CD14-positive monocyte (primary cell): Measurements from ENCODE around the gene NRBP1. TPM values are rescaled to one million over a fixed set of nuclear protein-coding genes. Genes with fewer than 3 reads are reported as not detected.

Source experiments
- DNase-seq, 3 donors: peaks; one replicate each; pipeline ENCODE4 v3.0.0-alpha.2; 2011 to 2022
- H2AFZ ChIP-seq: 2 replicates; pipeline ENCODE4 v1.6.0; 2012; ENCODE audit warnings: mild to moderate bottlenecking, low read depth, low read length, inconsistent platforms; ENCODE audit not compliant: insufficient read depth, poor library complexity, severe bottlenecking
- H3K27ac ChIP-seq, 2 donors: 1 replicate in 1 of 2; 2 replicates in 1 of 2; pipeline ENCODE4 v1.5.1; 2012 to 2013; ENCODE audit warnings: low read length in 2 of 2, control low read depth in 1 of 2, inconsistent platforms in 1 of 2, low read depth in 1 of 2, mild to moderate bottlenecking in 1 of 2
- H3K27me3 ChIP-seq, 2 donors: one replicate each; pipeline versions ENCODE4 v1.6.0 to v1.6.1; 2011 to 2013; ENCODE audit warnings: low read length in 2 of 2; ENCODE audit not compliant: control insufficient read depth in 2 of 2, insufficient read depth in 2 of 2
- H3K36me3 ChIP-seq, 2 donors: replicated peaks in 1 of 2; 1 replicate in 1 of 2; 2 replicates in 1 of 2; pipeline versions ENCODE4 v1.5.1 to v1.6.1; 2012 to 2013; ENCODE audit warnings: low read length in 2 of 2, control low read depth in 1 of 2, inconsistent platforms in 1 of 2, mild to moderate bottlenecking in 1 of 2; ENCODE audit not compliant: insufficient read depth in 2 of 2, control insufficient read depth in 1 of 2
- H3K4me1 ChIP-seq, 2 donors: 1 replicate in 1 of 2; 2 replicates in 1 of 2; pipeline versions ENCODE4 v1.5.1 to v1.6.1; 2012 to 2013; ENCODE audit warnings: low read length in 2 of 2, control low read depth in 1 of 2, inconsistent platforms in 1 of 2, mild to moderate bottlenecking in 1 of 2, moderate library complexity in 1 of 2; ENCODE audit not compliant: insufficient read depth in 2 of 2, control insufficient read depth in 1 of 2
- H3K4me2 ChIP-seq: replicated peaks from 2 replicates; pipeline ENCODE3; 2012; ENCODE audit warnings: low read length, moderate library complexity, mild to moderate bottlenecking; ENCODE audit not compliant: poor library complexity, severe bottlenecking; ENCODE audit errors: extremely low read depth
- H3K4me3 ChIP-seq, 3 experiments: fragments of 200-600 bp in 1 of 3; sonication (generic) in 1 of 3; replicated peaks in 1 of 3; 1 replicate in 2 of 3; 2 replicates in 1 of 3; pipeline ENCODE4 v1.5.1; 2011 to 2013; ENCODE audit warnings: low read length in 3 of 3, mild to moderate bottlenecking in 3 of 3, control low read depth in 2 of 3, low read depth in 2 of 3, inconsistent platforms in 1 of 3, moderate library complexity in 1 of 3
- H3K79me2 ChIP-seq: 2 replicates; pipeline ENCODE4 v1.6.0; 2012; ENCODE audit warnings: mild to moderate bottlenecking, control low read depth, inconsistent platforms, low read length, moderate library complexity; ENCODE audit not compliant: insufficient read depth
- H3K9ac ChIP-seq: 2 replicates; pipeline ENCODE4 v1.6.0; 2017; ENCODE audit warnings: low read length, mild to moderate bottlenecking; ENCODE audit not compliant: insufficient read depth, poor library complexity, severe bottlenecking
- H3K9me3 ChIP-seq, 2 donors: replicated peaks in 1 of 2; 1 replicate in 1 of 2; 2 replicates in 1 of 2; pipeline versions ENCODE4 v1.5.1 to v1.6.1; 2012 to 2013; ENCODE audit warnings: low read length in 2 of 2, control low read depth in 1 of 2; ENCODE audit not compliant: control insufficient read depth in 1 of 2, insufficient read depth in 1 of 2
- H4K20me1 ChIP-seq: 2 replicates; pipeline ENCODE4 v1.6.0; 2012; ENCODE audit warnings: mild to moderate bottlenecking, low read length, control low read depth, moderate library complexity; ENCODE audit not compliant: insufficient read depth
- H3K27ac Mint-ChIP-seq, 7 donors: one replicate each; pipeline ENCODE4 v1.8.0; 2020; ENCODE audit warnings: mild to moderate bottlenecking in 7 of 7, mixed read lengths in 7 of 7, moderate library complexity in 6 of 7, inconsistent platforms in 2 of 7
- H3K27me3 Mint-ChIP-seq, 3 donors: one replicate each; pipeline ENCODE4 v1.8.0; 2021 to 2022; ENCODE audit warnings: low read depth in 3 of 3, mild to moderate bottlenecking in 3 of 3, mixed read lengths in 3 of 3, moderate library complexity in 3 of 3, inconsistent platforms in 1 of 3
- H3K36me3 Mint-ChIP-seq, 2 donors: one replicate each; pipeline ENCODE4 v1.8.0; 2020; ENCODE audit warnings: mixed read lengths in 2 of 2, inconsistent platforms in 1 of 2, mild to moderate bottlenecking in 1 of 2
- H3K4me1 Mint-ChIP-seq: one replicate; pipeline ENCODE4 v1.8.0; 2020; ENCODE audit warnings: mild to moderate bottlenecking, mixed read lengths
- H3K4me3 Mint-ChIP-seq, 2 donors: one replicate each; pipeline ENCODE4 v1.8.0; 2020; ENCODE audit warnings: mild to moderate bottlenecking in 2 of 2, mixed read lengths in 2 of 2, moderate library complexity in 1 of 2
- H3K9me3 Mint-ChIP-seq, 7 donors: one replicate each; pipeline ENCODE4 v1.8.0; 2020 to 2022; ENCODE audit warnings: mixed read lengths in 7 of 7, mild to moderate bottlenecking in 6 of 7, moderate library complexity in 6 of 7, inconsistent platforms in 2 of 7
- WGBS: methylation state at CpG from one replicate; pipeline ENCODE4 v1.1.5; 2013; ENCODE audit warnings: missing lambda C conversion rate; ENCODE audit not compliant: insufficient coverage; 5-methylcytosine and 5-hydroxymethylcytosine counted together
- intact Hi-C, 2 donors: fragments of 100-400 bp; cut with micrococcal nuclease; formaldehyde crosslinking; loops; one replicate each; pipeline versions ENCODE4 v1.15.0 to v1.15.1; 2023
- polyA plus RNA-seq, 3 donors: library from polyadenylated mRNA; depleted of rRNA in 1 of 3; unstranded in 2 of 3; stranded (reverse) in 1 of 3; fragments of 300-500 nt in 2 of 3; fragments of >200 nt in 1 of 3; fragmentation: Illumina TruSeq in 2 of 3; gene quantifications; 1 replicate in 2 of 3; 2 replicates in 1 of 3; pipeline ENCODE4 v1.2.3, GENCODE V29; 2012 to 2021
- TF ChIP-seq, protein P1 (sequence below): fragments of 200-600 bp; IDR thresholded peaks from one replicate; pipeline ENCODE4 v1.8.0; 2022; ENCODE audit warnings: antibody characterized with exemption, mild to moderate bottlenecking

NRBP1 gene
- polyA plus RNA-seq, 3 donors, result 95.6 to 108 (median 102) TPM

DNA sequence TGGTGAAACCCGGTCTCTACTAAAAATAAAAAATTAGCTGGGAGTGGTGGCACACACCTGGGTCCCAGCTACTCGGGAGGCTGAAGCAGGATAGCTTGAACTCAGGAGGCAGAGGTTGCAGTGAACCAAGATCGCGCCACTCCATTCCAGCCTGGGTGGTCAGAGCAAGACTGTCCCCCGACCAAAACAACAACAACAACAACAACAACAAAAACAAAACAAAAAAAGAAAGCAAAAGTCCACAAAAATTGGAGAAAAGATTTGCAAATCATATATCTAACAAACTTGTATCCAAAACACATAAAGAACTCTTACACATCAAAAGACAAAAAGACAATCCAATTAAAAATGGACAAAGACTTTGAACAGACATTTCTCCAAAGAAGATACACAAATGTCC, 29.5 kb upstream of the NRBP1 start:
- Histone ChIP-seq H3K4me1 (no peaks in the 10 kb centered on the region), H4K20me1 (peaks cover 56% of the 10 kb centered on the region), H3K9me3 (no peaks in the 10 kb centered on the region), H3K79me2 (peaks cover 100% of the 10 kb centered on the region), H2AFZ (no peak overlapping the region), H3K36me3 (peaks cover 3 to 22% of the 10 kb centered on the region in 2 donors), H3K4me2 (no peak overlapping the region), H3K27ac (no peak overlapping the region), H3K27me3 (no peaks in the 10 kb centered on the region), H3K9ac (no peak overlapping the region), H3K4me3 (no peak overlapping the region)
- intact Hi-C loops, result no loop called here
- no peak for DNase-seq
- TF ChIP-seq, protein P1, sequence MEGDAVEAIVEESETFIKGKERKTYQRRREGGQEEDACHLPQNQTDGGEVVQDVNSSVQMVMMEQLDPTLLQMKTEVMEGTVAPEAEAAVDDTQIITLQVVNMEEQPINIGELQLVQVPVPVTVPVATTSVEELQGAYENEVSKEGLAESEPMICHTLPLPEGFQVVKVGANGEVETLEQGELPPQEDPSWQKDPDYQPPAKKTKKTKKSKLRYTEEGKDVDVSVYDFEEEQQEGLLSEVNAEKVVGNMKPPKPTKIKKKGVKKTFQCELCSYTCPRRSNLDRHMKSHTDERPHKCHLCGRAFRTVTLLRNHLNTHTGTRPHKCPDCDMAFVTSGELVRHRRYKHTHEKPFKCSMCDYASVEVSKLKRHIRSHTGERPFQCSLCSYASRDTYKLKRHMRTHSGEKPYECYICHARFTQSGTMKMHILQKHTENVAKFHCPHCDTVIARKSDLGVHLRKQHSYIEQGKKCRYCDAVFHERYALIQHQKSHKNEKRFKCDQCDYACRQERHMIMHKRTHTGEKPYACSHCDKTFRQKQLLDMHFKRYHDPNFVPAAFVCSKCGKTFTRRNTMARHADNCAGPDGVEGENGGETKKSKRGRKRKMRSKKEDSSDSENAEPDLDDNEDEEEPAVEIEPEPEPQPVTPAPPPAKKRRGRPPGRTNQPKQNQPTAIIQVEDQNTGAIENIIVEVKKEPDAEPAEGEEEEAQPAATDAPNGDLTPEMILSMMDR, result no peak
- Mint-ChIP-seq H3K4me1 (peaks cover 2% of the 10 kb centered on the region), H3K27ac (peak overlapping the region in 3 of 7 donors; percentile 7 to 78 (median 65)), H3K4me3 (no peak overlapping the region), H3K36me3 (peaks cover 11 to 38% of the 10 kb centered on the region in 2 donors), H3K27me3 (peaks cover 0 to 2% (median 2%) of the 10 kb centered on the region in 3 donors), H3K9me3 (no peaks in the 10 kb centered on the region)
- WGBS, result 100% methylated on average over 3 of the region's 5 CpGs

DNA sequence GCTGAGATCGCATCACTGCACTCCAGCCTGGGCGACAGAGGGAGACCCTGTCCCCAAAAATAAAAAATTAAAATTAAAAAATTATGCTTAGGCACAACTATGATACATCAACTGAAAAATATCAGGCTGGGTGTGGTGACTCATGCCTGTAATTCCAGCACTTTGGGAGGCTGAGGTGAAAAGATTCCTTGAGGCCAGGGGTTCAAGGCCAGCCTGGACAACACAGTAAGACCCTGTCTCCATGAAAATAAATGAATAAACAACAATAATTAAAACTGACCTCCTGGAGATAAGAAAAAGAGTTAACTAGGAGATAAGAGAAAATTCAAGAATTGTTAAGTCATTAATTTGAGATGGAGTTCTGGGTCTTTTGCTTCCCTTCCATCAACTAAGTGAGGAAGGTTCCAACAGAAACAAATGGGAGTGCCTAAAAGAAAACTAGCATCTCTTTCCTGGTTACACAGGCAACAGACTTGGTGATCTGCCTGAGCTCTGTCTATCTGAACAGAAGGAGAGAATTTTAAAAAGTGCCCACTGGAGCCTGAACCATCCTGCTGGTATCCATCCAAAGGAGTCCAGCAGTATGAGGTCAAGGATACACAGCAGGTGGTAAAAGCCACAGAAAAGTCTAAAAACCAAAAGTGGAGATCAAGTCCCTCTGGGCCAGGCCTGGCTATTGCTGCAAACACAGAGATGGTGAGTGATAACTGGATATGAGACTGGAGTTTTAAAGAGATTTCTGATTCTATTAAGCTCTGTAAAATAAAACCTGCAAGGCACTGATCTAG, 27.9 kb upstream of the NRBP1 start:
- Mint-ChIP-seq H3K4me1 (peaks cover 2% of the 10 kb centered on the region), H3K27ac (peak overlapping the region in 3 of 7 donors; percentile 20 to 79 (median 45))

More for the DNA sequence above, 27.9 kb upstream of the NRBP1 start:
- peaks cover 100% of the 10 kb centered on the region for H3K79me2 ChIP-seq
- H4K20me1 ChIP-seq, result peaks cover 62% of the 10 kb centered on the region
- no peak overlapping the region for H3K4me3 Mint-ChIP-seq
- H3K27me3 ChIP-seq, result no peaks in the 10 kb centered on the region
- H3K4me3 ChIP-seq, result no peak overlapping the region
- no peaks in the 10 kb centered on the region for H3K9me3 Mint-ChIP-seq
- no CpG with 5 or more reads among the region's 2 CpGs for WGBS
- H3K27me3 Mint-ChIP-seq, result peaks cover 0 to 2% (median 2%) of the 10 kb centered on the region in 3 donors
- H3K9ac ChIP-seq, result no peak overlapping the region
- H3K27ac ChIP-seq, result peak overlapping the region in 1 of 2 donors; percentile 45
- no peaks in the 10 kb centered on the region for H3K4me1 ChIP-seq
- no peak for DNase-seq
- no peak overlapping the region for H2AFZ ChIP-seq
- intact Hi-C loops, result no loop called here
- peaks cover 3 to 33% of the 10 kb centered on the region in 2 donors for H3K36me3 ChIP-seq
- TF ChIP-seq, protein P1, result no peak
- no peak overlapping the region for H3K4me2 ChIP-seq
- peaks cover 14 to 42% of the 10 kb centered on the region in 2 donors for H3K36me3 Mint-ChIP-seq
- H3K9me3 ChIP-seq, result no peaks in the 10 kb centered on the region
